Measurements from ENCODE around the gene NDUFC1. TPM values are rescaled to one million over a fixed set of nuclear protein-coding genes. Genes with fewer than 3 reads are reported as not detected.

The NDUFC1 gene
- total RNA-seq, 1 donor from 2014 or later = 19.4 TPM

DNA sequence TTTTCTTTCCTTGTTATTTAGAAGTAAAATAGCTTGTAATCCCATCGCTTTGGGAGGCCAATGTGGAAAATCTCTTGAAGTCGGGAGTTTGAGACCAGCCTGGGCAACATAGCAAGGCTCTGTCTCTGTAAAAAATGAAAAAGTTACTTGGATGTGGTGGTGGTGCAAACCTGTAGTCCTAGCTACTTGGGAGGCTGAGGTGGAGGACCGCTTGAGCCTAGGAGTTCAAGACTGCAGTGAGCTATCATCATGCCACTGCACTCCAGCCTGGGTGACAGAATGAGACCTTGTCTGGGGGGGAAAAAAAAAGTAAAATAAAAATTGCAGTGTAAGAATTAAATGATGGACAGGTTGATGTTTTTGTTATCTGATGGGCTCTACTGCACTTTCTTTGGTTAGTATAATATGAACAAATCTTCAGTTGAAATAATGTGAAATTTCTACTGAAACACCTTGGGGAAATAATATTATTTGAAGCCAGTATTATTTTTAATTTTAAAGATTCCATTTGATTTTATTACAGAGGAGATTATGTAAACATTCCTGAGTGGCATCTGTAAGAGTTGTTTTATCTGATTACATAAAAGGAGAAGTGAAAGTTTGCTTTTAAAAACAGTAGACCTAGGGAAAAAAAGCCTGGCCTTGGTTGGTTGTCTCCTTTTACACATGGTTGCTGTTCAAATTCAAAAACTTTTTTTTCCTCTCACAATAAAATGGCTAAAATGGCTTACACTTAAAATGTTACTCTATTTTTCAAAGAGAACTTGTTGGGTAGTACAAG is 10.5 kb upstream of the NDUFC1 start:
- H3K9me3 Mint-ChIP-seq (ENCODE audit: unreplicated experiment) = no peaks in the 10 kb centered on the region
- H3K4me3 Mint-ChIP-seq (ENCODE audit: unreplicated experiment) = no peak overlapping the region
- H3K36me3 Mint-ChIP-seq (ENCODE audit: unreplicated experiment) = no peaks in the 10 kb centered on the region
- peaks cover 2% of the 10 kb centered on the region for H3K4me1 Mint-ChIP-seq (ENCODE audit: low read depth, unreplicated experiment)
- DNase-seq = no peak
- no peaks in the 10 kb centered on the region for H3K27me3 Mint-ChIP-seq (ENCODE audit: unreplicated experiment)
- H3K27ac Mint-ChIP-seq (ENCODE audit: unreplicated experiment) = no peak overlapping the region
- TF ChIP-seq, protein P1, sequence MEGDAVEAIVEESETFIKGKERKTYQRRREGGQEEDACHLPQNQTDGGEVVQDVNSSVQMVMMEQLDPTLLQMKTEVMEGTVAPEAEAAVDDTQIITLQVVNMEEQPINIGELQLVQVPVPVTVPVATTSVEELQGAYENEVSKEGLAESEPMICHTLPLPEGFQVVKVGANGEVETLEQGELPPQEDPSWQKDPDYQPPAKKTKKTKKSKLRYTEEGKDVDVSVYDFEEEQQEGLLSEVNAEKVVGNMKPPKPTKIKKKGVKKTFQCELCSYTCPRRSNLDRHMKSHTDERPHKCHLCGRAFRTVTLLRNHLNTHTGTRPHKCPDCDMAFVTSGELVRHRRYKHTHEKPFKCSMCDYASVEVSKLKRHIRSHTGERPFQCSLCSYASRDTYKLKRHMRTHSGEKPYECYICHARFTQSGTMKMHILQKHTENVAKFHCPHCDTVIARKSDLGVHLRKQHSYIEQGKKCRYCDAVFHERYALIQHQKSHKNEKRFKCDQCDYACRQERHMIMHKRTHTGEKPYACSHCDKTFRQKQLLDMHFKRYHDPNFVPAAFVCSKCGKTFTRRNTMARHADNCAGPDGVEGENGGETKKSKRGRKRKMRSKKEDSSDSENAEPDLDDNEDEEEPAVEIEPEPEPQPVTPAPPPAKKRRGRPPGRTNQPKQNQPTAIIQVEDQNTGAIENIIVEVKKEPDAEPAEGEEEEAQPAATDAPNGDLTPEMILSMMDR (IDR thresholded peaks at IDR 0.05; ENCODE audit: partially characterized antibody, unreplicated experiment) = no peak

DNA sequence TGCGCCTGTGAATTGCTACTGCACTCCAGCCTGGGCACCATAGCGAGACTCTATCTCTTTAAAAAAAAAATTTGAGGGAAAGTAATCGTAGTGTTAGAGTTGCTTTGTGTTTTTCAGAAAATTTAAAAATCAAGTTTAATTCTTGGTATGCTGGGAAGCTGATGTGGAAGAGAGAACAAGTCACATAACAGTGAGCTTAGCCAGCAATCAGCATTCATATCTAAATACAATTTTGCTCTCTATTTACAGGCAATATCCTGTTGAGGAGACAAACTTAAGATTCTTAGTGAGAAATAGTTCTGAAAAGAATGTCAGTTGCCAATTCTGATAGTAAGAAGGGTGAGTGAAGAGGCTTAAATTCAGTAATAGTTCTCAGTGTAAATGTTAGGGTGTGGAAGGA is 9.6 kb upstream of the NDUFC1 start:
- H3K27me3 Mint-ChIP-seq (ENCODE audit: unreplicated experiment) = no peaks in the 10 kb centered on the region
- no peaks in the 10 kb centered on the region for H3K9me3 Mint-ChIP-seq (ENCODE audit: unreplicated experiment)
- TF ChIP-seq, protein P1 (IDR thresholded peaks at IDR 0.05; ENCODE audit: partially characterized antibody, unreplicated experiment) = no peak
- no peak overlapping the region for H3K27ac Mint-ChIP-seq (ENCODE audit: unreplicated experiment)
- peaks cover 2% of the 10 kb centered on the region for H3K4me1 Mint-ChIP-seq (ENCODE audit: low read depth, unreplicated experiment)
- no peak for DNase-seq
- no peak overlapping the region for H3K4me3 Mint-ChIP-seq (ENCODE audit: unreplicated experiment)
- no peaks in the 10 kb centered on the region for H3K36me3 Mint-ChIP-seq (ENCODE audit: unreplicated experiment)

DNA sequence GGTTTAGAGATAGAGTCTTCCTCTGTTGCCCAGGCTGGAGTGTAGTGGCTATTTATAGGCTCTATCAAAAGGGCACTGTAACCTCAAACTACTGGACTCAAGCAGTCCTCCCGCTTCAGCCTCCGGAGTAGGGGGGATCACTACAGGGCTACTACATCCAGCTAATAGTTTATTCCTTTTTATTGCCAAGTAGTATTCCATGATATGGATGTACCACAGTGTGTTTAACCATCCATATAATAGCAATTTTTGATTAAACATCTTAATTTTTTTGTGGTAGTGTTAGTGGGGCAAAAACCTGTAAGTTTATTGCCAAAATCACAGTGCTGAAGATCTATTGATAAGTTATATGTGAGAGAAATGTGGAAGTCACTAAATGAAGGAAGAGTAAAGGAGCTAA is 2.6 kb upstream of the NDUFC1 start:
- Mint-ChIP-seq H3K4me3 (ENCODE audit: unreplicated experiment) (no peak overlapping the region), H3K4me1 (ENCODE audit: low read depth, unreplicated experiment) (peaks cover 8% of the 10 kb centered on the region), H3K27me3 (ENCODE audit: unreplicated experiment) (peaks cover 6% of the 10 kb centered on the region), H3K27ac (ENCODE audit: unreplicated experiment) (no peak overlapping the region), H3K36me3 (ENCODE audit: unreplicated experiment) (peaks cover 5% of the 10 kb centered on the region), H3K9me3 (ENCODE audit: unreplicated experiment) (peaks cover 7% of the 10 kb centered on the region)
- no peak for DNase-seq
- TF ChIP-seq, protein P1 (IDR thresholded peaks at IDR 0.05; ENCODE audit: partially characterized antibody, unreplicated experiment) = no peak

DNA sequence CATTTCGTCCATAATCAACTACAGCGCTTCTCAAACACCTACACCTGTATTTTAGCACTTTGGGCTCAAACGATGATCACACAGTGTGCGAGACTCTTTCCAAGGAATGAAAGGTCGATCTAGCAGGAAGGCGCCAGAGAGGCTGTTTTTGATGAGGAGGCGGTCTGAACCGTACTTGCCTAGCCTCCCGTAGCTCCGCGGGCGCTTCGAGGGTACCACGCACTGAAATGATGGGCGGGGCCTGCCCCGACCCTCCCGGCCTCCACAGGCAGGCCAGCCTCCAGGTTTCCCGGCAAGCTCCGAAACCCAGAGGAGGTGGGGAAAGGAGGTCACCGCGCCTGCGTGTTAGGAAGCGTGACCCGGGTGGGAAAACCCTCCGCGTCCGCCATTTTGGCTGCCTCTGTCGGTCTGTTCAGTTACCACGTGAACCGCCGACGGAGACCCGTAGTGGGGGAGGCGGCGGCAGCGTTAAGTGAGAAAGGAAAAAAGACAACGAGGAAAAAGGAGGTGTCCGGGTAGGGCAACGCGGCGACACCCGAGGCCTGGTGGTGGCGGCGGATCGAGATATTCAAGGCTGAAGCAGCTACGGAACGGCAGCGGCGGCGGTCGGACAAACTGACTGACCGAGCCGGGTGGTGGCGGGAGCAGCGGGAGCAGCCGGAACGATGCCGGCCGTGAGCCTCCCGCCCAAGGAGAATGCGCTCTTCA is 1.0 kb downstream of the NDUFC1 start, which contains the start of gene NAA15:
Gene NAA15, plus strand, starts transcription at position 393 of the 708 bp plus-strand sequence. Its CDS starts 273 bp downstream, at position 666.
- peaks cover 7% of the 10 kb centered on the region for H3K9me3 Mint-ChIP-seq (ENCODE audit: unreplicated experiment)

More for the DNA sequence above, 1.0 kb downstream of the NDUFC1 start, which contains the start of gene NAA15:
- Mint-ChIP-seq H3K4me3 (ENCODE audit: unreplicated experiment) (peak within 1 kb of the TSS; percentile 100), H3K27ac (ENCODE audit: unreplicated experiment) (peak within 1 kb of the TSS; percentile 99), H3K4me1 (ENCODE audit: low read depth, unreplicated experiment) (peaks cover 8% of the 10 kb centered on the region), H3K36me3 (ENCODE audit: unreplicated experiment) (peaks cover 5% of the 10 kb centered on the region), H3K27me3 (ENCODE audit: unreplicated experiment) (peaks cover 6% of the 10 kb centered on the region)
- TF ChIP-seq, protein P1 (IDR thresholded peaks at IDR 0.05; ENCODE audit: partially characterized antibody, unreplicated experiment) = no peak
- peak; percentile 98 for DNase-seq
